ENCODE measurements around the gene TEAD4.

- TF ChIP-seq CTCF (conservative IDR thresholded peaks at IDR 0.05; ENCODE audit: low read length), result no peak
- TF ChIP-seq EZH2phosphoT487 (IDR thresholded peaks at IDR 0.05; ENCODE audit: borderline replicate concordance, low read depth, low read length), result no peak
Observed at GRCh38 chr12:2961705-2962104, 2.5 kb downstream of the TEAD4 start.

Measured in OCI-LY7 (cell line).